ENCODE measurements around the gene TNIP3. TPM values are rescaled to one million over a fixed set of nuclear protein-coding genes. Genes with fewer than 3 reads are reported as not detected.
"Not testable (repeated sequence)": the region's sequence is repeated elsewhere in the genome, so short reads cannot be mapped to it uniquely, and the experiment has no call there.

The TNIP3 gene
- total RNA-seq, 1 donor from 2014 or later: 23.9 TPM

- Mint-ChIP-seq H3K36me3 (ENCODE audit: low read depth) (peaks cover 4% of the 10 kb centered on the region), H3K9me3 (no peaks in the 10 kb centered on the region), H3K27ac (peak overlapping the region; percentile 80), H3K27me3 (ENCODE audit: insufficient read depth) (no peaks in the 10 kb centered on the region), H3K4me3 (peak overlapping the region; percentile 72), H3K4me1 (ENCODE audit: low read depth) (peaks cover 66% of the 10 kb centered on the region)
- intact Hi-C loops (cut with micrococcal nuclease): loop anchor here (1.0 to 5.0 kb wide), 4 partner anchors 8 to 232 kb away; no protein-coding TSS in a partner anchor
- DNase-seq (ENCODE audit: low spot score): no peak
These were observed 26.3 kb upstream of the TNIP3 start for GRCh38 chr4:121190389-121190788.

DNA sequence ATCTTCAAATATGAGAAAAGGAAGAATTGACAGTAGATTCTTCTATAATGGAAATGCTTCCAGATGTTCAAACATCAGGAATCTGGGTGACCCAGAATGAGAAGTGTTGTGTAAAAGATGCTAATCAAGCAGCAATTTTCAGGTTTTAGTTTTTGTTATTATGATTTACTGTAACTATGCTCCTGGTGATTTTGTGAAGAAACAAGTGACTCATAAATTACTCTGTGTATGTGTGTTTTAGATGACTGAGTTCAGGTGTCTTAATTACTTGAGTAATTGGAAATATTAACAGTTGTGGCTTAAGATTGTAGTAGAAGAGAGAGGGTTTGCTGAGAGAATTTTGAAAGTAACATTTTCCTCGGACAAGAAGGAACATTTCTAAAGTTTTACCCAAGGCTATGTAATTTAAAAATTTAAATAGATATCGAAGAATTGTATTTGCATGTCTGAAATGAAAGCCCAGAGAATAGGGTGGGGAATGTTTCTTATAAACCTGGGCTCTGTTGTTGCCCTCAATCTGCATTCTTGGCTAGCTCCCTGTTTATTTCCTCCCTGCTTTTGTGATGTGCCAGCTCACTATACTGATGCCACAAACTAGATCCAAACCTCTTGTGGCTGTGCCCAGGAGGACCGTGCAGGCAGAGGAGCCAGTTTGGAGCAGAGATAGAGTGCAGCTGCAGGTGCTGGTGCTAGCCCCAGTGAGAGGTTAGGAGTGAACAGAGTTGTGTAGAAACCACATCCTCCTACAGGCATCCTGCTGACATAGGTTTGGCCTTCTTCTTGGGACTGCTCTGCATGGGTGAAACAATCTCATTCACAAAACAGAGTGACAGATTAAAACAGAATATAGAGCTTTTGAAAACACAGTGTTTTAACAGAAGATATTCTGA, 25.4 kb upstream of the TNIP3 start:
- Mint-ChIP-seq H3K4me1 (ENCODE audit: low read depth) (peaks cover 66% of the 10 kb centered on the region), H3K27me3 (ENCODE audit: insufficient read depth) (no peaks in the 10 kb centered on the region), H3K36me3 (ENCODE audit: low read depth) (peaks cover 6% of the 10 kb centered on the region), H3K9me3 (no peaks in the 10 kb centered on the region), H3K27ac (peak overlapping the region; percentile 80), H3K4me3 (peak overlapping the region; percentile 72)
- intact Hi-C loops (cut with micrococcal nuclease): loop anchor here (1.0 to 5.0 kb wide), 8 partner anchors 7 to 233 kb away; no protein-coding TSS in a partner anchor
- peak; percentile 53 for DNase-seq (ENCODE audit: low spot score)

GRCh38 chr4:121187206-121187605, 23.1 kb upstream of the TNIP3 start:
- H3K4me1 Mint-ChIP-seq (ENCODE audit: low read depth): peaks cover 70% of the 10 kb centered on the region
- intact Hi-C loops (cut with micrococcal nuclease): no loop called here
- no peak overlapping the region for H3K4me3 Mint-ChIP-seq
- H3K27ac Mint-ChIP-seq: no peak overlapping the region
- H3K36me3 Mint-ChIP-seq (ENCODE audit: low read depth): peaks cover 12% of the 10 kb centered on the region
- H3K27me3 Mint-ChIP-seq (ENCODE audit: insufficient read depth): no peaks in the 10 kb centered on the region
- no peaks in the 10 kb centered on the region for H3K9me3 Mint-ChIP-seq
- DNase-seq (ENCODE audit: low spot score): no peak

GRCh38 chr4:121185960-121186359, 21.8 kb upstream of the TNIP3 start:
- no peaks in the 10 kb centered on the region for H3K27me3 Mint-ChIP-seq (ENCODE audit: insufficient read depth)
- no peaks in the 10 kb centered on the region for H3K9me3 Mint-ChIP-seq
- no peak overlapping the region for H3K27ac Mint-ChIP-seq
- DNase-seq (ENCODE audit: low spot score): no peak
- H3K36me3 Mint-ChIP-seq (ENCODE audit: low read depth): peaks cover 14% of the 10 kb centered on the region
- intact Hi-C loops (cut with micrococcal nuclease): no loop called here
- peaks cover 72% of the 10 kb centered on the region for H3K4me1 Mint-ChIP-seq (ENCODE audit: low read depth)
- no peak overlapping the region for H3K4me3 Mint-ChIP-seq

- intact Hi-C loops (cut with micrococcal nuclease): loop anchor here (2.0 kb wide), 1 partner anchor 69 kb away; no protein-coding TSS in a partner anchor
- Mint-ChIP-seq H3K9me3 (peaks cover 6% of the 10 kb centered on the region), H3K4me1 (ENCODE audit: low read depth) (peaks cover 72% of the 10 kb centered on the region), H3K27me3 (ENCODE audit: insufficient read depth) (no peaks in the 10 kb centered on the region), H3K36me3 (ENCODE audit: low read depth) (peaks cover 26% of the 10 kb centered on the region), H3K27ac (no peak overlapping the region), H3K4me3 (no peak overlapping the region)
- DNase-seq (ENCODE audit: low spot score): no peak
These were observed 19.9 kb upstream of the TNIP3 start for GRCh38 chr4:121183989-121184388.

- Mint-ChIP-seq H3K4me1 (ENCODE audit: low read depth) (peaks cover 72% of the 10 kb centered on the region), H3K27ac (no peak overlapping the region), H3K9me3 (peaks cover 6% of the 10 kb centered on the region), H3K4me3 (no peak overlapping the region), H3K36me3 (ENCODE audit: low read depth) (peaks cover 27% of the 10 kb centered on the region), H3K27me3 (ENCODE audit: insufficient read depth) (no peaks in the 10 kb centered on the region)
- DNase-seq (ENCODE audit: low spot score): no peak
- intact Hi-C loops (cut with micrococcal nuclease): loop anchor here (2.0 kb wide), 1 partner anchor 69 kb away; no protein-coding TSS in a partner anchor
These were observed 19.2 kb upstream of the TNIP3 start for GRCh38 chr4:121183361-121183760.

- intact Hi-C loops (cut with micrococcal nuclease): loop anchor here (1.0 to 2.0 kb wide), 4 partner anchors 8 to 67 kb away; no protein-coding TSS in a partner anchor
- H3K27me3 Mint-ChIP-seq (ENCODE audit: insufficient read depth): peaks cover 2% of the 10 kb centered on the region
- peak overlapping the region; percentile 82 for H3K4me3 Mint-ChIP-seq
- peak; percentile 34 for DNase-seq (ENCODE audit: low spot score)
- peak overlapping the region; percentile 93 for H3K27ac Mint-ChIP-seq
- H3K36me3 Mint-ChIP-seq (ENCODE audit: low read depth): peaks cover 31% of the 10 kb centered on the region
- H3K4me1 Mint-ChIP-seq (ENCODE audit: low read depth): peaks cover 72% of the 10 kb centered on the region
- peaks cover 6% of the 10 kb centered on the region for H3K9me3 Mint-ChIP-seq
These were observed 18.2 kb upstream of the TNIP3 start for GRCh38 chr4:121182296-121182695.

GRCh38 chr4:121181493-121181892, 17.4 kb upstream of the TNIP3 start:
- intact Hi-C loops (cut with micrococcal nuclease): no loop called here

DNA sequence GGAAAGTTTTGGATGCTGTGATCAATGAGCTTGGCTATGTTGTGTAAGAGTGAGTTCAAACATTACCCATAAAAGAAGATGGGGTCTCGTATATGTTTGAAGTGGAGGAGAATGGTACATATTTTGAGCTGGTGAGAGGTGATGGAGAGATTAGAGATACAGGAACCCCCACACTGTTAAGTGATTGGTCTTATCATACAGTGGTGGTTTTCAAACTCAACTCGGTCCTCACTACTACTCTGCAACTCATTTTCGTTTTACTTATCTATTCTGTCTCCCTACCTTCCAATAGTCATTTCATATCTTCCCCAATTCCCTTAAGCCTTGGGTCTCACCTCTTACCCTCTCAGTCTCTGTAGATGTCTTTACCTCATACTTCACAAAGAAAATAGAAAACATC, 16.4 kb upstream of the TNIP3 start:
- no peak for DNase-seq (ENCODE audit: low spot score)
- Mint-ChIP-seq H3K27ac (peak overlapping the region; percentile 84), H3K36me3 (ENCODE audit: low read depth) (peaks cover 28% of the 10 kb centered on the region), H3K4me3 (peak overlapping the region; percentile 70), H3K9me3 (peaks cover 6% of the 10 kb centered on the region), H3K4me1 (ENCODE audit: low read depth) (peaks cover 75% of the 10 kb centered on the region), H3K27me3 (ENCODE audit: insufficient read depth) (peaks cover 2% of the 10 kb centered on the region)
- intact Hi-C loops (cut with micrococcal nuclease): no loop called here

More at GRCh38 chr4:121181493-121181892, 17.4 kb upstream of the TNIP3 start:
- Mint-ChIP-seq H3K4me1 (ENCODE audit: low read depth) (peaks cover 73% of the 10 kb centered on the region), H3K4me3 (peak overlapping the region; percentile 70), H3K9me3 (peaks cover 6% of the 10 kb centered on the region), H3K36me3 (ENCODE audit: low read depth) (peaks cover 31% of the 10 kb centered on the region), H3K27me3 (ENCODE audit: insufficient read depth) (peaks cover 2% of the 10 kb centered on the region), H3K27ac (peak overlapping the region; percentile 84)
- DNase-seq (ENCODE audit: low spot score): no peak

DNA sequence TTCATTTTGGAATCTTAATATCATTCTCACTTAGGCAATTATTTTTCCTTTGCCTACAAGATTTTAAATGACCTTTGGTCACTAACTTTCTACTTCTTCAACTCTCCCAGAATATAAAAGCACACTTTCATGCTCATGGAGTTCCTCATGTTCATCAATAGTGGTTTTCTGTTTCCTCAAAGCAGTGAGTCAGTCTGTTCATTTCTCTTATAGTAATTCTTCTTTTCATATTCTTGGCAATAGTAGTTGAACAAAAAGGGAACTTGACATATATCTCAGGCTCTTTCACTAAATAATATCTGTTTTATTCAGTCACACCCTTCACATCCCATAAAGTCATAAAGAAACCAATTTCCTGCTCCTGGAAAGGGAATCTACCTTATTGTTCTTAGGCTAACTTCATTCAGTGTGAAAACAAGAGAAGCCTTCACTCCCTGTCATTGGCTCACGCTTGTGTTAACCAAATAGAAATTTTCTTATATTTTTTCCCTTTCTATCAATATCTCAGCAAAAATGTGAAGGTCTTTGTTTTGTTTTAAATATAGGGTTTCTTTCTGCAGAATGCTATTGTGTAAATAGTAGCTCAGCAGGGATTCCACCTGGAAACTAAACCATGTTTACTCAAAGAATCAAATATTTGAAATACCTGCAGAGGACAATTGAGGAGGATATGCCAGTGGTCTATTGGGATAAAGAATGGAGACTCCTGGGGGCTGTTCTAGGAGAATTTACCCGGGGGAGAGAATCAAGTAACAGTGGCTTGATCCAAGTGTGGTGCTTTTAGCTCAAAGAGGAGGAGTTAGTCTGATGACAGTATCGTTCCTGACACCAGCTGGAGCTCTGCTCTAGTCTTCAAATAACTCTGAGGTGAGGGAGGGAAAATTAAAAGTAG, 13.4 kb upstream of the TNIP3 start:
- intact Hi-C loops (cut with micrococcal nuclease): loop anchor here (1.0 kb wide), 1 partner anchor 11 kb away; no protein-coding TSS in a partner anchor
- Mint-ChIP-seq H3K4me3 (no peak overlapping the region), H3K27me3 (ENCODE audit: insufficient read depth) (peaks cover 2% of the 10 kb centered on the region), H3K36me3 (ENCODE audit: low read depth) (peaks cover 26% of the 10 kb centered on the region), H3K4me1 (ENCODE audit: low read depth) (peaks cover 73% of the 10 kb centered on the region), H3K27ac (no peak overlapping the region), H3K9me3 (peaks cover 6% of the 10 kb centered on the region)
- no peak for DNase-seq (ENCODE audit: low spot score)

GRCh38 chr4:121176082-121176934, 12.2 kb upstream of the TNIP3 start:
- no peak for DNase-seq (ENCODE audit: low spot score)
- intact Hi-C loops (cut with micrococcal nuclease): no loop called here
- H3K4me1 Mint-ChIP-seq (ENCODE audit: low read depth): peaks cover 72% of the 10 kb centered on the region
- peaks cover 6% of the 10 kb centered on the region for H3K9me3 Mint-ChIP-seq
- peaks cover 2% of the 10 kb centered on the region for H3K27me3 Mint-ChIP-seq (ENCODE audit: insufficient read depth)
- no peak overlapping the region for H3K4me3 Mint-ChIP-seq
- H3K27ac Mint-ChIP-seq: no peak overlapping the region
- H3K36me3 Mint-ChIP-seq (ENCODE audit: low read depth): peaks cover 28% of the 10 kb centered on the region

GRCh38 chr4:121171477-121171876, 7.4 kb upstream of the TNIP3 start:
- H3K9me3 Mint-ChIP-seq; intact Hi-C loops (cut with micrococcal nuclease); H3K27me3 Mint-ChIP-seq (ENCODE audit: insufficient read depth); H3K4me3 Mint-ChIP-seq; H3K27ac Mint-ChIP-seq; DNase-seq (ENCODE audit: low spot score); H3K36me3 Mint-ChIP-seq (ENCODE audit: low read depth): not testable (repeated sequence)
- peaks cover 48% of the 10 kb centered on the region for H3K4me1 Mint-ChIP-seq (ENCODE audit: low read depth)
